Hypothalamus (tissue), 51 donors: Measurements from ENCODE around the gene CREB5.

Experiments
- DNase-seq, 51 donors: peaks; one replicate each; lab custom pipeline; 2025; lab: John Stamatoyannopoulos, UW

The CREB5 gene

GRCh38 chr7:28862595-28863272, 450.4 kb downstream of the CREB5 start:
- no peak for DNase-seq

GRCh38 chr7:28865601-28866144, 453.4 kb downstream of the CREB5 start:
- DNase-seq = no peak

DNA sequence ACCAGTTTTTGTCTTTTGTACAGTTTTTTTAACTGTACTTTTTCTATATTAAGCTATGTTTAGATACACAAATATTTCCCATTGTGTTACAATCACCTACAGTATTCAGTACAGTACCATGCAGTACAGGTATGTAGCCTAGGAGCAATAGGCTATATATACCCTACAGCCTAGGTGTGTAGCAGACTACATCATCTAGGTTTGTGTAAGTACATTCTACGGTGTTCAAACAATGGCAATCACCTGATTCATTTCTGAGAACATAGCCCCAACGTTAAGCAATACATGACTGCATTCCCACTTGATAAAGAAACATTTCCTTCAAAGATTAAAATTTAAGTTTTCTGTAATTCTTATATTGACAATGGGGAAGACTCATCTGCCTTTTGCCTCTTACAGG, 456.4 kb downstream of the CREB5 start:
- DNase-seq = no peak

DNA sequence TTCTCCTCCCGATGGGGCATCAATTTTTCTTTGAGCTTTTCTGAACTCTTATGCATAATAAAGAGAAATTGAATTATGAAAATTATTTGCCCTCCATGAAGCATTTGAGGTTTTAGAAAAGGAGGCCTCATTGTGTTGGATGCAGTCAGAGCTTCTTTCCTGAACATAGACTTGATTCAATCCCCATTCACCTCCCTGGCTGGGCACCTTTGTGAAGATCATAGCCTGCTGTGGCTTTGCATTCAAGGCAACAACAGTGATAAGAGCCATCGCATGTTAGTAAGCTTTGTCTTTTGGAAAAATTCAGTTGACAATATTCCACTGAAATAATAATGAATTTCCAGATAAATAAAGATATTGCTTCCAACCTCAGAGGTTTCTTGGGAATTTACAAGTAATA, 458.8 kb downstream of the CREB5 start:
- no peak for DNase-seq

DNA sequence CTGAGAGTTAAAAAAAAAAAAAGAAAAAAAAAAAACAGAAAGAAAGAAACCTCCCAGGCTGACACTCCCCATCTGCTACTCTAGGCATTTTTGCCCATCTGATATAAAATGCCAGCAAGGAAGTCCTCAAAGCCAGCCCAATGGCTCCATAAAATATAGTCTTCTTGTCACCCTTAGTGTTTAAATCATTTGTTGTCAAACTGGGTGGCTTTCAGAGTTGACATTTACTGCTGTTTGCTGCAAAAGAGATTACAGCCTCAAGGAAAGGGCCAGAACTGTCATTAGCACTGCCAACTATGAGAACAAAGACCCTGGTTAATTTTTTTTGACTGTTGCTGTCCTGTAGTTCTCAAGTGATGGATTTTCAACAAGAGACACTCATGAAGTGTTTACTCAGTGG, 459.3 kb downstream of the CREB5 start:
- DNase-seq = no peak

GRCh38 chr7:28872226-28872625, 459.9 kb downstream of the CREB5 start:
- DNase-seq = no peak

GRCh38 chr7:28873365-28873764, 461.0 kb downstream of the CREB5 start:
- DNase-seq = no peak

DNA sequence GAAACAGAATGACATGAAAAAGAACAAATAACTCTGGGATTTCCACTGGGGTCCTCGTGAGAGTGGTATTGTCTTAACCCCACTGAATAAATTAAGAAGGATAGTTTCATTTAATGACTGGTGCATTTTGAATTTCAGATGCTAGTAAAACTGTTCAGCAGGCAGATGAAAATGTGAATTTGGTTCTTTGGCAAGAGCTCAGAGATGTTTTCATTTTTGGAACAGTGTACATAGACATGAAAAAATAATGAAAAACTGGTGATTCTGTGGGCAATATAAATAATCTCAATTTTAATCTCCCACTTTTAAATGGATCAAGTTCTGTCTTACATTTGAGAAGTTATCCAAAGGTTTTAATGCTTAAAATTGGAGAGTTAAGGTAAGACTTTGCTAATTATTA, 461.7 kb downstream of the CREB5 start:
- no peak for DNase-seq
